K562 (cell line): ENCODE data around the gene STIL. TPM values are rescaled to one million over a fixed set of nuclear protein-coding genes. Genes with fewer than 3 reads are reported as not detected.
A peak's percentile ranks its signal among the peaks of the same experiment; 100 is the strongest.

Source experiments
- ATAC-seq: fragments of 200-7000 bp; cut with Tn5 transposase; 3 replicates; pipeline ENCODE4 v1.9.1; 2020; ENCODE audit warnings: moderate library complexity
- BruUV-seq: library from RNA; stranded (reverse); fragments of 400-500 nt; replicated peaks from 2 replicates; lab custom pipeline; 2021; lab: Mats Ljungman, UMichigan
- CTCF ChIA-PET: fragments of 300-600 bp; formaldehyde crosslinking; extraction: SDS; loops from one replicate; lab custom pipeline; 2021; ENCODE audit warnings: low intra/inter-chr PET ratio; lab: Yijun Ruan, JAX
- POLR2A ChIA-PET: fragments of 300-600, 350-650 bp; sonication (Branson Sonifier 250); formaldehyde crosslinking; extraction: SDS; loops from one replicate; lab custom pipeline; 2021; ENCODE audit warnings: antibody characterized with exemption, inconsistent platforms; lab: Yijun Ruan, JAX
- DNase-seq, 4 experiments: peaks; one replicate each; pipeline versions ENCODE4 v3.0.0 to v3.0.0-alpha.2; 2011 to 2018; ENCODE audit warnings: low spot score in 3 of 4, mixed read lengths in 3 of 4; ENCODE audit errors: extremely low read depth in 1 of 4
- FAIRE-seq: peaks from 2 replicates; lab custom pipeline; 2011; peaks lifted over from hg19 to GRCh38; lab: Jason Lieb, UNC
- H2AFZ ChIP-seq: 2 replicates; pipeline ENCODE4 v1.6.0; 2011; ENCODE audit warnings: low read depth, low read length, control low read depth, inconsistent platforms
- H3K27ac ChIP-seq: fragments of 200-600 bp; 3 replicates; pipeline ENCODE4 v1.8.0; 2011; ENCODE audit warnings: low read depth, mild to moderate bottlenecking, control low read depth, inconsistent platforms, low read length, moderate library complexity, mixed read lengths; ENCODE audit errors: extremely low read depth
- H3K27me3 ChIP-seq, 2 experiments: fragments of 300-600 bp in 1 of 2; 2 replicates in 1 of 2; 3 replicates in 1 of 2; pipeline versions ENCODE4 v1.6.0 to v1.8.0; 2011; ENCODE audit warnings: inconsistent platforms in 2 of 2, low read length in 2 of 2, mild to moderate bottlenecking in 1 of 2, mixed read lengths in 1 of 2, moderate library complexity in 1 of 2; ENCODE audit not compliant: control insufficient read depth in 2 of 2, insufficient read depth in 2 of 2
- H3K36me3 ChIP-seq: fragments of 300-600 bp; 3 replicates; pipeline ENCODE4 v1.8.0; 2011; ENCODE audit warnings: mild to moderate bottlenecking, low read length, inconsistent platforms; ENCODE audit not compliant: control insufficient read depth, insufficient read depth
- H3K4me1 ChIP-seq, 2 experiments: fragments of 200-600 bp in 1 of 2; replicated peaks in 1 of 2; 2 replicates in 1 of 2; 3 replicates in 1 of 2; pipeline versions ENCODE4 v1.5.1 to v1.8.0; 2011; ENCODE audit warnings: inconsistent platforms in 2 of 2, low read length in 2 of 2, mild to moderate bottlenecking in 1 of 2, mixed read lengths in 1 of 2, moderate library complexity in 1 of 2; ENCODE audit not compliant: control insufficient read depth in 2 of 2, insufficient read depth in 2 of 2
- H3K4me2 ChIP-seq: 2 replicates; pipeline ENCODE4 v1.6.1; 2011; ENCODE audit warnings: low read length, control low read depth, inconsistent platforms, mixed read lengths; ENCODE audit not compliant: insufficient read depth
- H3K4me3 ChIP-seq: fragments of 200-600 bp; sonication (generic), shearing (Covaris generic); 2 replicates; pipeline ENCODE4 v1.5.1; 2016; ENCODE audit warnings: control low read depth, inconsistent platforms
- H3K79me2 ChIP-seq: fragments of 200-600 bp; 3 replicates; pipeline ENCODE4 v1.8.0; 2011; ENCODE audit warnings: low read length, inconsistent platforms; ENCODE audit not compliant: control insufficient read depth, insufficient read depth
- H3K9ac ChIP-seq, 2 experiments: 2 replicates each; pipeline versions ENCODE4 v1.6.0 to v1.6.1; 2011; ENCODE audit warnings: low read depth in 2 of 2, low read length in 2 of 2, control low read depth in 1 of 2, inconsistent platforms in 1 of 2, mild to moderate bottlenecking in 1 of 2, mixed read lengths in 1 of 2; ENCODE audit not compliant: insufficient read depth in 1 of 2
- H3K9me1 ChIP-seq: one replicate; pipeline ENCODE4 v1.6.0; 2011; ENCODE audit warnings: inconsistent platforms, mild to moderate bottlenecking, low read length, moderate library complexity; ENCODE audit not compliant: control insufficient read depth, insufficient read depth
- H3K9me3 ChIP-seq: replicated peaks from 2 replicates; pipeline ENCODE4 v1.5.1; 2011; ENCODE audit warnings: low read depth, low read length, inconsistent platforms; ENCODE audit not compliant: control insufficient read depth, insufficient read depth
- H4K20me1 ChIP-seq: replicated peaks from 2 replicates; pipeline ENCODE4 v1.6.1; 2011; ENCODE audit warnings: low read length, inconsistent platforms, mixed read lengths; ENCODE audit not compliant: control insufficient read depth, insufficient read depth
- ATF6 ChIP-seq: sonication (generic); formaldehyde crosslinking; IDR thresholded peaks from 2 replicates; pipeline ENCODE4 v1.4.0; 2020; ENCODE audit warnings: mild to moderate bottlenecking, missing genetic modification reagents
- HDAC8 ChIP-seq: fragments of 450-650 bp; IDR thresholded peaks from 2 replicates; pipeline ENCODE4 v1.6.1; 2016; ENCODE audit warnings: mild to moderate bottlenecking, missing genetic modification characterization, moderate library complexity, missing compliant biosample characterization
- HNRNPL ChIP-seq: fragments of 200-400 bp; formaldehyde crosslinking; IDR thresholded peaks from 2 replicates; pipeline ENCODE4 v1.6.1; 2017; ENCODE audit warnings: low read depth, mild to moderate bottlenecking, low read length
- SIX5 ChIP-seq, 2 experiments: IDR thresholded peaks; 2 replicates each; pipeline ENCODE4 v1.6.1; 2011; ENCODE audit warnings: low read length in 2 of 2, borderline replicate concordance in 1 of 2, low read depth in 1 of 2, mild to moderate bottlenecking in 1 of 2, moderate library complexity in 1 of 2; ENCODE audit not compliant: insufficient read depth in 1 of 2
- ZNF318 ChIP-seq, 2 experiments: fragments of 450-650 bp; IDR thresholded peaks; 2 replicates each; pipeline ENCODE4 v1.6.1; 2016; ENCODE audit warnings: mild to moderate bottlenecking in 2 of 2, borderline replicate concordance in 1 of 2, low read depth in 1 of 2, moderate library complexity in 1 of 2
- ZNF76 ChIP-seq: fragments of 250-450 bp; sonication (Bioruptor Pico); IDR thresholded peaks from 2 replicates; pipeline ENCODE4 v1.4.0; 2020; ENCODE audit warnings: mild to moderate bottlenecking, moderate library complexity, borderline replicate concordance
- WGBS: fragments of 100-300 bp; shearing (Covaris generic); methylation state at CpG from one replicate; pipeline ENCODE4 v1.1.6; 2016; ENCODE audit warnings: low coverage, mixed read lengths; ENCODE audit not compliant: insufficient coverage; ENCODE audit errors: missing lambda C conversion rate; 5-methylcytosine and 5-hydroxymethylcytosine counted together
- in situ Hi-C: fragments of 300-500 bp; cut with MboI; formaldehyde crosslinking; loops from 4 replicates; pipeline ENCODE4 v1.15.0; 2018; ENCODE audit warnings: inconsistent platforms, mixed read lengths
- intact Hi-C: fragments of 100-400 bp; cut with micrococcal nuclease; formaldehyde crosslinking; loops from 2 replicates; pipeline ENCODE4 v1.14.2; 2022
- polyA plus RNA-seq, 8 experiments: library from polyadenylated mRNA; depleted of rRNA in 4 of 8; stranded (reverse) in 5 of 8; unstranded in 3 of 8; fragments of >200 nt; fragmentation: Nextera tagmentation in 2 of 8; fragmentation: Illumina TruSeq in 1 of 8; extraction: Ambion mirVana in 2 of 8; extraction: Trizol in 1 of 8; gene quantifications; 2 replicates each; pipeline versions ENCODE4 v1.2.1 to v1.2.3, GENCODE V29; 2011 to 2014; ENCODE audit warnings: inconsistent platforms in 1 of 8, missing spikeins in 1 of 8
- total RNA-seq, 7 experiments: library from RNA; depleted of rRNA in 6 of 7; stranded (reverse); fragments of >200 nt in 6 of 7; fragmentation: Illumina TruSeq in 2 of 7; extraction: Trizol in 2 of 7; gene quantifications; 2 replicates each; pipeline versions ENCODE4 v1.2.1 to v1.2.3, GENCODE V29; 2011 to 2021; ENCODE audit warnings: low replicate concordance in 1 of 7

The STIL gene
- total and polyA plus RNA-seq, 9 of the 15 experiments (the other 6 are each of a cell fraction or from before 2014, with no cell fraction given), result 10.5 to 77.4 (median 39.6) TPM

GRCh38 chr1:47333922-47334764 is 20.2 kb upstream of the STIL start:
- H3K36me3 ChIP-seq, result peaks cover 13% of the 10 kb centered on the region; the same call in 2 of the 3 replicates
- H3K27ac ChIP-seq, result peak overlapping the region; percentile 85
- peak overlapping the region; percentile 98 for H3K4me2 ChIP-seq
- ATAC-seq, result peak; percentile 88
- no TSS peak for BruUV-seq
- no peaks in the 10 kb centered on the region for H3K27me3 ChIP-seq
- H4K20me1 ChIP-seq, result 0 out of 2 replicates have a peak, but pooled peaks cover 3% of the 10 kb centered on the region
- H3K4me1 ChIP-seq, result peaks cover 23 to 28% of the 10 kb centered on the region in 2 experiments; a peak in 4 of 5 replicates
- H3K9me1 ChIP-seq, result no peaks in the 10 kb centered on the region
- in situ Hi-C loops, result no loop called here
- H3K4me3 ChIP-seq, result peak overlapping the region; percentile 93
- peak overlapping the region; percentile 94 for H2AFZ ChIP-seq
- peak overlapping the region; percentile 96 to 97 for H3K9ac ChIP-seq
- ChIA-PET POLR2A (interaction anchor here (0.6 to 18.0 kb wide), 20 partner anchors 10 to 155 kb away, joined by 3 to 318 read pairs (median 4); partner anchors contain the start of genes PDZK1IP1 and STIL), CTCF (interaction anchor here (0.5 kb wide), 1 partner anchor 1824 kb away, joined by 3 read pairs; no protein-coding TSS in a partner anchor)
- WGBS, result under 1% methylated on average over 80 of the region's 90 CpGs
- peaks cover 67% of the 10 kb centered on the region for H3K79me2 ChIP-seq
- peak; percentile 85 to 93 (median 90) for DNase-seq
- FAIRE-seq, result peak; percentile 64
- no peaks in the 10 kb centered on the region for H3K9me3 ChIP-seq
- intact Hi-C loops, result loop anchor here (1.0 to 5.0 kb wide), 4 partner anchors 20 to 152 kb away; partner anchors contain the start of genes FOXD2, STIL and TAL1
- TF ChIP-seq SIX5 (IDR thresholded peaks at IDR 0.05; ENCODE audit: borderline replicate concordance in 1 of 2, insufficient read depth in 1 of 2, low read depth in 1 of 2, low read length in 2 of 2) (peak; percentile 91 to 95), ZNF76 (CRISPR knock-in tag) (peak; percentile 78; the same call in 1 of the 2 replicates), HNRNPL (peak; percentile 59; the same call in 1 of the 2 replicates), ATF6 (CRISPR knock-in tag) (no peak), ZNF318 (IDR thresholded peaks at IDR 0.05; ENCODE audit: borderline replicate concordance in 1 of 2, low read depth in 1 of 2) (no peak), HDAC8 (tag) (peak; percentile 34; the same call in 1 of the 2 replicates)
